Coronary artery (tissue), 2 donors: ENCODE data around the gene MTREX.
"Not testable (repeated sequence)": the region's sequence is repeated elsewhere in the genome, so short reads cannot be mapped to it uniquely, and the experiment has no call there.

ENCODE experiments used
- DNase-seq: peaks from one replicate; pipeline ENCODE4 v3.0.0-alpha.2; 2017; ENCODE audit warnings: low spot score
- H3K27ac ChIP-seq, 2 donors: fragments of 200-600 bp; sonication (generic); one replicate each; pipeline ENCODE4 v1.5.1; 2016 to 2019
- H3K4me3 ChIP-seq: fragments of 200-600 bp; sonication (generic); 2 replicates; pipeline ENCODE4 v1.5.1; 2016; ENCODE audit warnings: mild to moderate bottlenecking, moderate library complexity
- CTCF ChIP-seq: fragments of 200-600 bp; sonication (generic); IDR thresholded peaks from one replicate; pipeline ENCODE4 v1.5.1; 2019; ENCODE audit warnings: antibody characterized with exemption

MTREX gene

GRCh38 chr5:55313870-55314617, 6.3 kb downstream of the MTREX start:
- DNase-seq = no peak
- Histone ChIP-seq H3K4me3 (no peak overlapping the region), H3K27ac (no peak overlapping the region)
- no peak for TF ChIP-seq CTCF

- no peak for DNase-seq
- Histone ChIP-seq H3K4me3 (no peak overlapping the region), H3K27ac (no peak overlapping the region)
- TF ChIP-seq CTCF = no peak
These were observed 8.5 kb downstream of the MTREX start for GRCh38 chr5:55316289-55316688.

GRCh38 chr5:55316837-55317236, 9.0 kb downstream of the MTREX start:
- Histone ChIP-seq H3K4me3 (no peak overlapping the region), H3K27ac (no peak overlapping the region)
- TF ChIP-seq CTCF = no peak
- no peak for DNase-seq

GRCh38 chr5:55318237-55318636, 10.4 kb downstream of the MTREX start:
- DNase-seq, H3K4me3 ChIP-seq, H3K27ac ChIP-seq: not testable (repeated sequence)

- no peak overlapping the region for H3K4me3 ChIP-seq
- peak overlapping the region; percentile 43 to 57 for H3K27ac ChIP-seq
- DNase-seq = no peak
- TF ChIP-seq CTCF = no peak
These were observed 11.7 kb downstream of the MTREX start for GRCh38 chr5:55319491-55319890.

- H3K4me3 ChIP-seq = no peak overlapping the region
- peak overlapping the region; percentile 57 to 66 for H3K27ac ChIP-seq
- no peak for TF ChIP-seq CTCF
- DNase-seq = no peak
These were observed 12.8 kb downstream of the MTREX start for GRCh38 chr5:55320571-55320970.

- Histone ChIP-seq H3K4me3 (no peak overlapping the region), H3K27ac (no peak overlapping the region)
- TF ChIP-seq CTCF = no peak
- no peak for DNase-seq
These were observed 16.2 kb downstream of the MTREX start for GRCh38 chr5:55324006-55324405.
